DND-41 (cell line): ENCODE results near the gene C19orf67.

Experiments used
- ATAC-seq: fragments of 200-7000 bp; cut with Tn5 transposase; 3 replicates; pipeline ENCODE4 v1.9.1; 2021; ENCODE audit warnings: low read depth; ENCODE audit not compliant: insufficient read depth
- DNase-seq: peaks from one replicate; pipeline ENCODE4 v3.0.0-alpha.2; 2020
- H2AFZ ChIP-seq: 2 replicates; pipeline ENCODE4 v1.6.0; 2012; ENCODE audit warnings: low read depth, low read length
- H3K27ac ChIP-seq: 2 replicates; pipeline ENCODE4 v1.5.1; 2012; ENCODE audit warnings: low read length, inconsistent platforms
- H3K27me3 ChIP-seq: fragments of 200-600 bp; sonication (generic); 2 replicates; pipeline ENCODE4 v1.6.0; 2012; ENCODE audit warnings: low read length, mild to moderate bottlenecking, inconsistent platforms; ENCODE audit not compliant: insufficient read depth, poor library complexity
- H3K36me3 ChIP-seq: 2 replicates; pipeline ENCODE4 v1.5.1; 2012; ENCODE audit warnings: low read length, inconsistent platforms; ENCODE audit not compliant: insufficient read depth
- H3K4me1 ChIP-seq: 2 replicates; pipeline ENCODE4 v1.5.1; 2012; ENCODE audit warnings: mild to moderate bottlenecking, low read length; ENCODE audit not compliant: insufficient read depth
- H3K4me2 ChIP-seq: 2 replicates; pipeline ENCODE4 v1.6.0; 2012; ENCODE audit warnings: mild to moderate bottlenecking, moderate library complexity, low read length, inconsistent platforms; ENCODE audit not compliant: insufficient read depth
- H3K4me3 ChIP-seq, 2 experiments: fragments of 200-600 bp in 1 of 2; shearing (Covaris generic) in 1 of 2; 2 replicates each; pipeline ENCODE4 v1.5.1; 2012 to 2016; ENCODE audit warnings: inconsistent platforms in 2 of 2, low read length in 2 of 2, mild to moderate bottlenecking in 2 of 2, low read depth in 1 of 2, moderate library complexity in 1 of 2
- H3K79me2 ChIP-seq: 2 replicates; pipeline ENCODE4 v1.6.0; 2012; ENCODE audit warnings: low read length, inconsistent platforms; ENCODE audit not compliant: insufficient read depth
- H3K9ac ChIP-seq: 2 replicates; pipeline ENCODE4 v1.6.0; 2012; ENCODE audit warnings: low read depth, mild to moderate bottlenecking, inconsistent platforms, low read length, moderate library complexity
- H3K9me3 ChIP-seq: 2 replicates; pipeline ENCODE4 v1.5.1; 2012; ENCODE audit warnings: low read length, moderate library complexity, mild to moderate bottlenecking, inconsistent platforms; ENCODE audit not compliant: insufficient read depth, severe bottlenecking
- H4K20me1 ChIP-seq: 2 replicates; pipeline ENCODE4 v1.6.0; 2012; ENCODE audit warnings: low read length; ENCODE audit not compliant: insufficient read depth
- CTCF ChIP-seq: IDR thresholded peaks from 2 replicates; pipeline ENCODE4 v1.5.1; 2012; ENCODE audit warnings: borderline replicate concordance, low read length, moderate library complexity, mild to moderate bottlenecking; ENCODE audit not compliant: poor library complexity, severe bottlenecking; ENCODE audit errors: extremely low read depth
- EZH2 ChIP-seq: IDR thresholded peaks from 3 replicates; pipeline ENCODE4 v1.6.1; 2012; ENCODE audit warnings: borderline replicate concordance, low read depth, mild to moderate bottlenecking, moderate library complexity, low read length, inconsistent platforms; ENCODE audit not compliant: severe bottlenecking

The C19orf67 gene

GRCh38 chr19:14119146-14119545 is 33.6 kb upstream of the C19orf67 start:
- peak overlapping the region; percentile 60; the same call in 1 of the 2 replicates for H3K9ac ChIP-seq
- H3K79me2 ChIP-seq = peaks cover 37% of the 10 kb centered on the region
- no peaks in the 10 kb centered on the region for H3K9me3 ChIP-seq
- H2AFZ ChIP-seq = no peak overlapping the region
- ATAC-seq = no peak
- peaks cover 42% of the 10 kb centered on the region for H3K4me1 ChIP-seq
- H3K27me3 ChIP-seq = no peaks in the 10 kb centered on the region
- H4K20me1 ChIP-seq = peaks cover 20% of the 10 kb centered on the region
- peak overlapping the region in 1 of 2 experiments; percentile 61; a peak in 1 of 4 replicates for H3K4me3 ChIP-seq
- TF ChIP-seq CTCF (no peak), EZH2 (no peak)
- peak overlapping the region; percentile 53; the same call in 1 of the 2 replicates for H3K27ac ChIP-seq
- peak overlapping the region; percentile 95 for H3K4me2 ChIP-seq
- DNase-seq = no peak
- peaks cover 43% of the 10 kb centered on the region for H3K36me3 ChIP-seq

GRCh38 chr19:14118165-14119051 is 32.8 kb upstream of the C19orf67 start:
- peak overlapping the region; percentile 3 to 61; a peak in 3 of 4 replicates for H3K4me3 ChIP-seq
- no peaks in the 10 kb centered on the region for H3K9me3 ChIP-seq
- peak overlapping the region; percentile 11; the same call in 1 of the 2 replicates for H2AFZ ChIP-seq
- peaks cover 25% of the 10 kb centered on the region for H4K20me1 ChIP-seq
- H3K36me3 ChIP-seq = peaks cover 36% of the 10 kb centered on the region
- H3K27me3 ChIP-seq = no peaks in the 10 kb centered on the region
- peak overlapping the region; percentile 60 for H3K9ac ChIP-seq
- peak overlapping the region; percentile 53 for H3K27ac ChIP-seq
- H3K79me2 ChIP-seq = peaks cover 45% of the 10 kb centered on the region
- H3K4me1 ChIP-seq = peaks cover 42% of the 10 kb centered on the region
- H3K4me2 ChIP-seq = peak overlapping the region; percentile 95
- TF ChIP-seq CTCF (no peak), EZH2 (no peak)
- DNase-seq (peak; percentile 57), ATAC-seq (no peak)

GRCh38 chr19:14117668-14118164 is 32.1 kb upstream of the C19orf67 start, which contains the start of gene PRKACA:
Gene PRKACA, minus strand, starts transcription at chr19:14117762. Its CDS starts 215 bp downstream, at chr19:14117547.
- Histone ChIP-seq H3K4me3 (peak within 1 kb of the TSS; percentile 70 to 71; a peak in 3 of 4 replicates), H2AFZ (peak within 1 kb of the TSS; percentile 60), H3K4me1 (peaks cover 42% of the 10 kb centered on the region), H3K4me2 (peak within 1 kb of the TSS; percentile 95), H3K27me3 (no peaks in the 10 kb centered on the region), H3K36me3 (peaks cover 32% of the 10 kb centered on the region), H4K20me1 (peaks cover 27% of the 10 kb centered on the region), H3K27ac (peak within 1 kb of the TSS; percentile 53), H3K79me2 (peaks cover 46% of the 10 kb centered on the region), H3K9ac (peak within 1 kb of the TSS; percentile 69), H3K9me3 (no peaks in the 10 kb centered on the region)
- ATAC-seq (peak; percentile 94), DNase-seq (peak; percentile 99)
- TF ChIP-seq EZH2 = no peak
- TF ChIP-seq CTCF = no peak
